ENCODE measurements around the gene SLX9. TPM values are rescaled to one million over a fixed set of nuclear protein-coding genes. Genes with fewer than 3 reads are reported as not detected.

SLX9 gene
- total and polyA plus RNA-seq, 8 donors, result 5.4 to 83.4 (median 19.3) TPM

- Histone ChIP-seq H3K4me3 (no peak overlapping the region), H3K27ac (peak overlapping the region in 2 of 5 donors; percentile 50 to 81), H3K9me3 (no peaks in the 10 kb centered on the region), H3K36me3 (peaks cover 12 to 60% (median 50%) of the 10 kb centered on the region in 4 donors), H3K27me3 (no peaks in the 10 kb centered on the region), H3K4me1 (peaks cover 20 to 64% (median 46%) of the 10 kb centered on the region in 4 donors)
- no peak for DNase-seq
- TF ChIP-seq, protein P1, sequence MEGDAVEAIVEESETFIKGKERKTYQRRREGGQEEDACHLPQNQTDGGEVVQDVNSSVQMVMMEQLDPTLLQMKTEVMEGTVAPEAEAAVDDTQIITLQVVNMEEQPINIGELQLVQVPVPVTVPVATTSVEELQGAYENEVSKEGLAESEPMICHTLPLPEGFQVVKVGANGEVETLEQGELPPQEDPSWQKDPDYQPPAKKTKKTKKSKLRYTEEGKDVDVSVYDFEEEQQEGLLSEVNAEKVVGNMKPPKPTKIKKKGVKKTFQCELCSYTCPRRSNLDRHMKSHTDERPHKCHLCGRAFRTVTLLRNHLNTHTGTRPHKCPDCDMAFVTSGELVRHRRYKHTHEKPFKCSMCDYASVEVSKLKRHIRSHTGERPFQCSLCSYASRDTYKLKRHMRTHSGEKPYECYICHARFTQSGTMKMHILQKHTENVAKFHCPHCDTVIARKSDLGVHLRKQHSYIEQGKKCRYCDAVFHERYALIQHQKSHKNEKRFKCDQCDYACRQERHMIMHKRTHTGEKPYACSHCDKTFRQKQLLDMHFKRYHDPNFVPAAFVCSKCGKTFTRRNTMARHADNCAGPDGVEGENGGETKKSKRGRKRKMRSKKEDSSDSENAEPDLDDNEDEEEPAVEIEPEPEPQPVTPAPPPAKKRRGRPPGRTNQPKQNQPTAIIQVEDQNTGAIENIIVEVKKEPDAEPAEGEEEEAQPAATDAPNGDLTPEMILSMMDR (IDR thresholded peaks at IDR 0.05), result no peak
- no peak for TF ChIP-seq POLR2A (IDR thresholded peaks at IDR 0.05)
- TF ChIP-seq POLR2AphosphoS5 (IDR thresholded peaks at IDR 0.05), result no peak
- TF ChIP-seq EP300 (IDR thresholded peaks at IDR 0.05), result no peak
- intact Hi-C loops (cut with DNase I; ENCODE audit: low total_unique reads), result no loop called here
- WGBS, 5 donors, result 84 to 92% (median 84%) methylated on average over 16 to 20 of the region's 20 CpGs
Observed at GRCh38 chr21:44969066-44969670, 29.3 kb downstream of the SLX9 start.

- Histone ChIP-seq H3K27me3 (no peaks in the 10 kb centered on the region), H3K27ac (peak overlapping the region in 3 of 5 donors; percentile 9 to 81 (median 50)), H3K4me3 (no peak overlapping the region), H3K36me3 (peaks cover 12 to 66% (median 59%) of the 10 kb centered on the region in 4 donors), H3K4me1 (peaks cover 18 to 55% (median 42%) of the 10 kb centered on the region in 4 donors), H3K9me3 (no peaks in the 10 kb centered on the region)
- no peak for TF ChIP-seq POLR2AphosphoS5 (IDR thresholded peaks at IDR 0.05)
- no peak for TF ChIP-seq POLR2A (IDR thresholded peaks at IDR 0.05)
- TF ChIP-seq, protein P1 (IDR thresholded peaks at IDR 0.05), result no peak
- no peak for TF ChIP-seq EP300 (IDR thresholded peaks at IDR 0.05)
- no peak for DNase-seq
- 70 to 86% (median 85%) methylated on average over 22 to 24 of the region's 24 CpGs for WGBS, 5 donors
- intact Hi-C loops (cut with DNase I; ENCODE audit: low total_unique reads), result no loop called here
Observed at GRCh38 chr21:44969931-44970755, 30.3 kb downstream of the SLX9 start.

- TF ChIP-seq, protein P1 (IDR thresholded peaks at IDR 0.05), result no peak
- TF ChIP-seq EP300 (IDR thresholded peaks at IDR 0.05), result no peak
- TF ChIP-seq POLR2A (IDR thresholded peaks at IDR 0.05), result no peak
- TF ChIP-seq POLR2AphosphoS5 (IDR thresholded peaks at IDR 0.05), result no peak
- DNase-seq, result no peak
- WGBS, 5 donors, result 85 to 94% (median 89%) methylated on average over 26 to 36 of the region's 36 CpGs
- Histone ChIP-seq H3K4me1 (peaks cover 10 to 53% (median 35%) of the 10 kb centered on the region in 4 donors), H3K27me3 (no peaks in the 10 kb centered on the region), H3K36me3 (peaks cover 12 to 75% (median 68%) of the 10 kb centered on the region in 4 donors), H3K27ac (peak overlapping the region in 2 of 5 donors; percentile 50 to 81), H3K4me3 (no peak overlapping the region), H3K9me3 (no peaks in the 10 kb centered on the region)
- intact Hi-C loops (cut with DNase I; ENCODE audit: low total_unique reads), result no loop called here
Observed at GRCh38 chr21:44970766-44971671, 31.2 kb downstream of the SLX9 start.

- WGBS, 5 donors, result 76 to 89% (median 87%) methylated on average over 9 to 10 of the region's 10 CpGs
- Histone ChIP-seq H3K36me3 (peaks cover 12 to 81% (median 74%) of the 10 kb centered on the region in 4 donors), H3K4me1 (peaks cover 7 to 46% (median 29%) of the 10 kb centered on the region in 4 donors), H3K4me3 (no peak overlapping the region), H3K27ac (peak overlapping the region in 1 of 5 donors; percentile 81), H3K27me3 (no peaks in the 10 kb centered on the region), H3K9me3 (no peaks in the 10 kb centered on the region)
- intact Hi-C loops (cut with DNase I; ENCODE audit: low total_unique reads), result no loop called here
- DNase-seq, result no peak
- TF ChIP-seq EP300 (IDR thresholded peaks at IDR 0.05) (no peak), POLR2AphosphoS5 (IDR thresholded peaks at IDR 0.05) (no peak), POLR2A (IDR thresholded peaks at IDR 0.05) (no peak)
- TF ChIP-seq, protein P1 (IDR thresholded peaks at IDR 0.05), result no peak
Observed at GRCh38 chr21:44971672-44971995, 31.8 kb downstream of the SLX9 start.

All from stomach (tissue), 9 donors.